Suprapubic skin (tissue), 4 donors: ENCODE data around the gene KANSL3. TPM values are rescaled to one million over a fixed set of nuclear protein-coding genes. Genes with fewer than 3 reads are reported as not detected.

ENCODE experiments used
- DNase-seq, 2 donors: peaks; one replicate each; pipeline ENCODE4 v3.0.0-alpha.2; 2019; ENCODE audit warnings: low spot score in 2 of 2
- H3K27ac ChIP-seq: fragments of 200-600 bp; sonication (generic); one replicate; pipeline ENCODE4 v1.5.1; 2019
- H3K27me3 ChIP-seq: fragments of 200-600 bp; sonication (generic); one replicate; pipeline ENCODE4 v1.5.1; 2019
- H3K36me3 ChIP-seq: fragments of 200-600 bp; sonication (generic); one replicate; pipeline ENCODE4 v1.5.1; 2019
- H3K4me1 ChIP-seq: fragments of 200-600 bp; sonication (generic); one replicate; pipeline ENCODE4 v1.5.1; 2019
- H3K4me3 ChIP-seq: fragments of 200-600 bp; sonication (generic); one replicate; pipeline ENCODE4 v1.5.1; 2019; ENCODE audit warnings: mild to moderate bottlenecking
- H3K9me3 ChIP-seq: fragments of 200-600 bp; sonication (generic); one replicate; pipeline ENCODE4 v1.5.1; 2019
- CTCF ChIP-seq, 2 donors: fragments of 200-600 bp in 1 of 2; fragments of 450-650 bp in 1 of 2; sonication (generic) in 1 of 2; IDR thresholded peaks; one replicate each; pipeline ENCODE4 v1.5.1; 2016 to 2019; ENCODE audit warnings: antibody characterized with exemption in 2 of 2, mild to moderate bottlenecking in 1 of 2, moderate library complexity in 1 of 2
- EP300 ChIP-seq: sonication (generic); formaldehyde crosslinking; IDR thresholded peaks from one replicate; pipeline ENCODE4 v1.6.1; 2017; ENCODE audit warnings: antibody characterized with exemption
- POLR2A ChIP-seq, 2 donors: fragments of 450-650 bp; IDR thresholded peaks; one replicate each; pipeline ENCODE4 v1.6.1; 2017; ENCODE audit warnings: antibody characterized with exemption in 2 of 2, mild to moderate bottlenecking in 2 of 2, moderate library complexity in 2 of 2
- POLR2AphosphoS5 ChIP-seq, 3 donors: sonication (generic); formaldehyde crosslinking; IDR thresholded peaks; one replicate each; pipeline ENCODE4 v1.6.1; 2017; ENCODE audit warnings: antibody characterized with exemption in 3 of 3
- WGBS: methylation state at CpG from one replicate; pipeline ENCODE4 v1.1.5; 2018; 5-methylcytosine and 5-hydroxymethylcytosine counted together
- total RNA-seq, 4 donors: library from RNA; depleted of rRNA; stranded (reverse); fragments of >200 nt; gene quantifications; one replicate each; pipeline ENCODE4 v1.1.0, GENCODE V29; 2016

KANSL3 gene
- total RNA-seq, 4 donors from 2014 or later = 29.3 to 70.5 (median 37.4) TPM

- Histone ChIP-seq H3K9me3 (no peaks in the 10 kb centered on the region), H3K27ac (no peak overlapping the region), H3K36me3 (peaks cover 49% of the 10 kb centered on the region), H3K27me3 (no peaks in the 10 kb centered on the region), H3K4me1 (peaks cover 14% of the 10 kb centered on the region), H3K4me3 (no peak overlapping the region)
- peak in 1 of 2 donors; percentile 63 for DNase-seq
- TF ChIP-seq EP300 (no peak), CTCF (IDR thresholded peaks at IDR 0.05) (no peak), POLR2AphosphoS5 (IDR thresholded peaks at IDR 0.05) (no peak), POLR2A (IDR thresholded peaks at IDR 0.05) (no peak)
- WGBS = 69% methylated on average over 7 of the region's 16 CpGs
Observed at GRCh38 chr2:96553176-96553956, 84.7 kb downstream of the KANSL3 start.

GRCh38 chr2:96552315-96553175 lies 85.6 kb downstream of the KANSL3 start:
- no peak for TF ChIP-seq POLR2A (IDR thresholded peaks at IDR 0.05)
- TF ChIP-seq EP300 = no peak
- no peak for TF ChIP-seq CTCF (IDR thresholded peaks at IDR 0.05)
- TF ChIP-seq POLR2AphosphoS5 (IDR thresholded peaks at IDR 0.05) = no peak
- Histone ChIP-seq H3K27ac (no peak overlapping the region), H3K4me1 (peaks cover 14% of the 10 kb centered on the region), H3K9me3 (no peaks in the 10 kb centered on the region), H3K36me3 (peaks cover 58% of the 10 kb centered on the region), H3K4me3 (no peak overlapping the region), H3K27me3 (no peaks in the 10 kb centered on the region)
- no peak for DNase-seq
- WGBS = 78% methylated on average over 14 of the region's 18 CpGs

- Histone ChIP-seq H3K27me3 (no peaks in the 10 kb centered on the region), H3K27ac (no peak overlapping the region), H3K4me3 (no peak overlapping the region), H3K36me3 (peaks cover 61% of the 10 kb centered on the region), H3K9me3 (no peaks in the 10 kb centered on the region), H3K4me1 (peaks cover 22% of the 10 kb centered on the region)
- 92% methylated on average over 11 of the region's 25 CpGs for WGBS
- TF ChIP-seq EP300 (no peak), POLR2A (IDR thresholded peaks at IDR 0.05) (no peak), CTCF (IDR thresholded peaks at IDR 0.05) (no peak), POLR2AphosphoS5 (IDR thresholded peaks at IDR 0.05) (no peak)
- no peak for DNase-seq
Observed at GRCh38 chr2:96551605-96552314, 86.4 kb downstream of the KANSL3 start.

GRCh38 chr2:96550787-96551604 lies 87.1 kb downstream of the KANSL3 start:
- DNase-seq = peak in 1 of 2 donors; percentile 72
- peaks cover 61% of the 10 kb centered on the region for H3K36me3 ChIP-seq
- no peak for TF ChIP-seq CTCF (IDR thresholded peaks at IDR 0.05)
- H3K27me3 ChIP-seq = no peaks in the 10 kb centered on the region
- H3K9me3 ChIP-seq = no peaks in the 10 kb centered on the region
- no peak overlapping the region for H3K4me3 ChIP-seq
- peaks cover 27% of the 10 kb centered on the region for H3K4me1 ChIP-seq
- H3K27ac ChIP-seq = no peak overlapping the region
- WGBS = 94% methylated on average over 9 of the region's 14 CpGs
